GM08714 (cell line): ENCODE measurements around the gene UPK1A.

ENCODE experiments used
- H3K4me3 ChIP-seq: fragments of 200-500 bp; sonication (Bioruptor generic); 2 replicates; pipeline ENCODE4 v1.5.1; 2014; ENCODE audit warnings: mild to moderate bottlenecking, low read length, inconsistent platforms
- ZNF274 ChIP-seq: IDR thresholded peaks from 2 replicates; pipeline ENCODE4 v1.6.1; 2012; ENCODE audit warnings: mild to moderate bottlenecking, low read depth, low read length

UPK1A gene

GRCh38 chr19:35693422-35693821 is 27.1 kb downstream of the UPK1A start:
- no peak for TF ChIP-seq ZNF274
- no peak overlapping the region for H3K4me3 ChIP-seq

GRCh38 chr19:35693835-35694599 is 27.7 kb downstream of the UPK1A start:
- TF ChIP-seq ZNF274: no peak
- H3K4me3 ChIP-seq: no peak overlapping the region

DNA sequence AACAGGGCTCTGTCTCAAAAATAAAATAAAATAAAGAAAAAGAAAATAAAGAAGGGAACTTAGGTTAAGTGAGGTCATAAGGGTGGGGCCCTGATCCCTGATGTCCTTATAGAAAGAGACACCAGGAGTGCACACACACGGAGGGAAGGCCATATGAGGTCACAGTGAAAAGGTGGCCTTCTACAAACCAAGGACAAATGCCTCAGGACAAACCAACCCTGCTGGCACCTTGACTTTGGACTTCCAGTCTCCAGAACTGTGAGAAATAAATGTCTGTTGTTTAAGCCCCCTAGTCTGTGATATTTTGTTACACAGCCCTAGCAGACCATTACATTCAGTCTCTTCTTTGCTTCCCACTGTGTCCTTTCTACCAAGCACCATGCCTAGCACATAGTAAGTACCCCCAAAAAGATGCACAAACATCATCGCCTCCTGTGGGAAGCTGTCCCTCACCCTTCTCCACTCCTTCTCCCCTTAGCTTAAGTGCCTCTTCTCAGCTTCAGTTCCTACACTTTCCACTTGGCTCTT is 29.6 kb downstream of the UPK1A start:
- no peak for TF ChIP-seq ZNF274
- H3K4me3 ChIP-seq: no peak overlapping the region

- no peak overlapping the region for H3K4me3 ChIP-seq
- no peak for TF ChIP-seq ZNF274
Observed at GRCh38 chr19:35696835-35697234, 30.5 kb downstream of the UPK1A start.

DNA sequence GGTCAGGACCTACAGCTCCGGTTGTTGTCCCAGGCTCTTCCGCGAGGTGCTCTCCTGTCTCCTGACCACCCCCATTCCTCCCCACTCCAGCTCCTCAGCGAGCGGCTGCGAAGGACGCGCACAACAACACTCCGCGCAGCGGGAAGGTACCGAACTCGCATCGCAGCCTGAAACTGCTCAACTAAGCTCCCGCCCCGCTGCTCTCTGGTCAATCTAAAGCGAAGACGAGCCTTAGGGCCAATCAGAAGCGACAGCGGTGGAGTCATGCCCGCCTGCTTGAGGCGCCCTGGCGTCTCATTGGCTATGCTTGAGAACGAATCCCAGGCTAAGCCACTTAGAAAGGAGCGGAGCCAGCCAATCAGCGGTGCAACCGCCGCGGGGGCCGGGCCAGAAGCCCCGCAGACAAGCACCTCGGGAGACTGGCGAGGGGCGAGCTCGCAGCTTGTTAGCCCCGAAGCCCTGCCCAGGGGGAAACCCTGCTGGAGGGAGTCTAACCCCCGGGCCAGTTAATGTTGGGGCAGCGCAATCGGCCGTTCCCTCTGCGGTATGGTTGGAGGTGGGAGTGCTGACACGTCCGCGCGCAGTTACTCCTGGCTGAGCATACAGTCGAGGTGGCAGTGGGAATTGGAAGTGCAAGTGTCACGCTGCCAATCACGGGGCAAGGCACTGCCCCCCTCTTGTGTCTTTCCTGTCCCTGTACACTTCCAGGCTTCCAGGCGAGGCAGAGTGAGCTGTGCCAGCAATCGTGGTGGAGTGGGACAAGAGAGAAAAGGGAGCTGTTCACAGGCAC is 36.1 kb downstream of the UPK1A start:
- TF ChIP-seq ZNF274: no peak
- H3K4me3 ChIP-seq: peak overlapping the region; percentile 54

DNA sequence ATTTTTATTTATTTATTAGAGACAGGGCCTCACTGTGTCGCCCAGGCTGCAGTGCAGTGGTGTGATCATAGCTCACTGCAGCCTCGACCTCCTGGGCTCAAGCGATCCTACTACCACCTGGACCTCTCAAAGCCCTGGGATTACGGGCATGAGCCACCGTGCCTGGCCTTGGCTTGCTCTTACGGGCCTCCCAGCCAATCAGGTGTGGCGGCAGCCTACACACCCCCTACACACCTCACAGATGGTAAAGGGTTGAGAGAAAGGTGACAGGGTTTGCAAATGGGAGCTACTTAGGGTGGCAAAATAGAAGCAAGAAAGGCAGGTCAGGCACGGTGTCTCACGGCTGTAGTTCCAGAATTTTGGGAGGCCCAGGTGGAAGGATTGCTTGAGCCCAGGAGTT is 37.0 kb downstream of the UPK1A start:
- no peak for TF ChIP-seq ZNF274
- H3K4me3 ChIP-seq: no peak overlapping the region

- no peak within 1 kb of the TSS for H3K4me3 ChIP-seq
- TF ChIP-seq ZNF274: no peak
Observed at GRCh38 chr19:35704218-35704617, 37.9 kb downstream of the UPK1A start, which contains the start of gene ZBTB32. ZBTB32 (plus strand) TSS chr19:35704558; CDS start chr19:35714627, 10,069 bp downstream.

- no peak overlapping the region for H3K4me3 ChIP-seq
- no peak for TF ChIP-seq ZNF274
Observed at GRCh38 chr19:35708391-35708790, 42.1 kb downstream of the UPK1A start.

- peak overlapping the region; percentile 42; the same call in 1 of the 2 replicates for H3K4me3 ChIP-seq
Observed at GRCh38 chr19:35710784-35711723, 44.7 kb downstream of the UPK1A start.

DNA sequence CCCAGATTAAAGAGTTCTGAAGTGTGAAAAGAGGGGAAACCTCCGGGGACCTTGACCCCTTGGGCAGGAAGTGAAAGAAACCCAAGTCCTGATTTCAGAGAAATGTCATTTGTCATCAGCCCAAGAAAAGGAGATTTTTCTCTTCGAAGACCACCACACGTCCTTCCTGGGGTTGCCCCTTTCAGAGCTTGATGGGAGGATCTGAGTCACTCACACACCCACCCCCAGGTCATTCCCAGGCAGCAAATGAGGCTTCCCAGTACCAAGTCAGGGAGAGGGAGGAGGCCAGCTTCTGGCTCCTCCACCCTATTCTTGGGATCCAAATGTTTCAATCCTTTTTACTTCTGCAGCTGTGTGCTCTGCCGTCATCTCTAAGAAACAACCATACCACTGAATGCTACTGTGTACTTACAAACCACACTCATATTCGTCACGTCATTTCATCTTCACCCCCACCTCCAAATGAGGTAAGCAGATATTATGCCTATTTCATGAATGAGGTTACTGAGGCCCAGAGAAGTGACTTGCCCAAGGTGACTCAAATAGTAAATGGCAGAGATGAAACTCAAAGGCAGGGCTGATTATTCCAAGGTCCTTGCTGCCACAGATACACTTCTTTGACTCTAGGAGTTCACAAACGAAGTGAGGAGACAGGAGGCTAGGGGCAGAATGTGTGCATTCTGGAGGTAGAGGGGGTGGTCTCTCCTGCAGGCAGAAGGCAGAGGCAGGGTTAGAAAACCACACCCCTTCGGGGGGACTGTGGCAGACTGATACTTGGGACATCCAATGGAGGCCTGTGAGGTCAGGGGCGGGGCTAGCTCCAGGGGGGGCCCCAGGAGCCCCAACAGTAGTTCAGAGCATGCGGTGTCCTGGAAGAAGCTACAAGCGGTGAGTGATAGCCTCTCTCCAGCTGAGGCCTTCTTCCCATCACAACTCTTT is 46.5 kb downstream of the UPK1A start:
- peak overlapping the region; percentile 49 for H3K4me3 ChIP-seq
- no peak for TF ChIP-seq ZNF274

More at GRCh38 chr19:35710784-35711723, 44.7 kb downstream of the UPK1A start:
- no peak for TF ChIP-seq ZNF274

- peak overlapping the region; percentile 49 for H3K4me3 ChIP-seq
- TF ChIP-seq ZNF274: no peak
Observed at GRCh38 chr19:35713506-35713850, 47.2 kb downstream of the UPK1A start.

GRCh38 chr19:35713904-35714495 is 47.7 kb downstream of the UPK1A start:
- H3K4me3 ChIP-seq: peak overlapping the region; percentile 49
- TF ChIP-seq ZNF274: no peak
